K562 (cell line): ENCODE results near the gene DENND4C. TPM values are rescaled to one million over a fixed set of nuclear protein-coding genes. Genes with fewer than 3 reads are reported as not detected.
A peak's percentile ranks its signal among the peaks of the same experiment; 100 is the strongest.

Source experiments
- CBX8 ChIP-seq: fragments of 200-600 bp; sonication (generic); IDR thresholded peaks from 2 replicates; pipeline ENCODE4 v1.6.1; 2012; ENCODE audit warnings: borderline replicate concordance, mixed run types, low read depth, mild to moderate bottlenecking, moderate library complexity, mixed read lengths, low read length, control low read depth, inconsistent platforms; ENCODE audit not compliant: poor library complexity, severe bottlenecking; ENCODE audit errors: extremely low read depth
- CCNT2 ChIP-seq: IDR thresholded peaks from 2 replicates; pipeline ENCODE4 v1.6.1; 2011; ENCODE audit warnings: borderline replicate concordance, low read depth, mild to moderate bottlenecking, moderate library complexity, mixed read lengths, low read length; ENCODE audit not compliant: insufficient read length; ENCODE audit errors: extremely low read depth
- EP400 ChIP-seq: fragments of 450-650 bp; IDR thresholded peaks from 2 replicates; pipeline ENCODE4 v1.6.1; 2017; ENCODE audit warnings: antibody characterized with exemption, mild to moderate bottlenecking, moderate library complexity
- FOXK1 ChIP-seq: sonication (generic); formaldehyde crosslinking; IDR thresholded peaks from 2 replicates; pipeline ENCODE4 v1.8.0; 2022; ENCODE audit warnings: missing genetic modification reagents, mild to moderate bottlenecking, borderline replicate concordance
- FOXO4 ChIP-seq: fragments of 450-650 bp; formaldehyde crosslinking; IDR thresholded peaks from 2 replicates; pipeline ENCODE4 v1.4.0; 2020; ENCODE audit warnings: mild to moderate bottlenecking, moderate library complexity
- GTF2E2 ChIP-seq: fragments of 200-800 bp; sonication (Bioruptor generic); IDR thresholded peaks from 2 replicates; pipeline ENCODE4 v1.6.1; 2016; ENCODE audit warnings: missing genetic modification characterization, missing compliant biosample characterization
- KAT8 ChIP-seq: fragments of 450-650 bp; IDR thresholded peaks from 2 replicates; pipeline ENCODE4 v1.6.1; 2016; ENCODE audit warnings: low read depth, mild to moderate bottlenecking
- MBD2 ChIP-seq: sonication (generic); IDR thresholded peaks from 2 replicates; pipeline ENCODE4 v1.6.1; 2016; ENCODE audit warnings: low read depth, borderline replicate concordance
- PKNOX1 ChIP-seq: fragments of 450-650 bp; IDR thresholded peaks from 2 replicates; pipeline ENCODE4 v1.6.1; 2016
- SETDB1 ChIP-seq: IDR thresholded peaks from one replicate; pipeline ENCODE4 v1.6.1; 2012; ENCODE audit warnings: low read length, control low read depth, inconsistent platforms
- SMAD2 ChIP-seq: fragments of 150-350 bp; IDR thresholded peaks from 2 replicates; pipeline ENCODE4 v1.6.1; 2014; ENCODE audit warnings: low read depth, mild to moderate bottlenecking, low read length
- WHSC1 ChIP-seq: IDR thresholded peaks from one replicate; pipeline ENCODE4 v1.6.1; 2012; ENCODE audit warnings: low read length, control low read depth, inconsistent platforms
- ZBTB7A ChIP-seq: IDR thresholded peaks from 2 replicates; pipeline ENCODE4 v1.6.1; 2011; ENCODE audit warnings: low read depth, mild to moderate bottlenecking, low read length, moderate library complexity, borderline replicate concordance; ENCODE audit not compliant: control insufficient read depth
- ZC3H4 ChIP-seq: sonication (generic); formaldehyde crosslinking; IDR thresholded peaks from 2 replicates; pipeline ENCODE4 v1.9.0; 2021; ENCODE audit warnings: missing genetic modification reagents, borderline replicate concordance
- polyA plus RNA-seq, 8 experiments: library from polyadenylated mRNA; depleted of rRNA in 4 of 8; stranded (reverse) in 5 of 8; unstranded in 3 of 8; fragments of >200 nt; fragmentation: Nextera tagmentation in 2 of 8; fragmentation: Illumina TruSeq in 1 of 8; extraction: Ambion mirVana in 2 of 8; extraction: Trizol in 1 of 8; gene quantifications; 2 replicates each; pipeline versions ENCODE4 v1.2.1 to v1.2.3, GENCODE V29; 2011 to 2014; ENCODE audit warnings: inconsistent platforms in 1 of 8, missing spikeins in 1 of 8
- total RNA-seq, 7 experiments: library from RNA; depleted of rRNA in 6 of 7; stranded (reverse); fragments of >200 nt in 6 of 7; fragmentation: Illumina TruSeq in 2 of 7; extraction: Trizol in 2 of 7; gene quantifications; 2 replicates each; pipeline versions ENCODE4 v1.2.1 to v1.2.3, GENCODE V29; 2011 to 2021; ENCODE audit warnings: low replicate concordance in 1 of 7
- TF ChIP-seq, protein P1 (sequence below): conservative IDR thresholded peaks from 2 replicates; pipeline ENCODE4 v1.6.1; 2011; ENCODE audit warnings: low read depth, mild to moderate bottlenecking, low read length; ENCODE audit not compliant: control insufficient read depth
- TF ChIP-seq, protein P2 (sequence below): fragments of 450-650 bp; IDR thresholded peaks from 2 replicates; pipeline ENCODE4 v1.6.1; 2018; ENCODE audit not compliant: partially characterized antibody
- TF ChIP-seq, protein P3 (sequence below): sonication (generic); formaldehyde crosslinking; IDR thresholded peaks from 2 replicates; pipeline ENCODE4 v1.8.1; 2023; ENCODE audit warnings: mild to moderate bottlenecking, missing genetic modification reagents

The DENND4C gene
- total and polyA plus RNA-seq, 9 of the 15 experiments (the other 6 are each of a cell fraction or from before 2014, with no cell fraction given), result 4.8 to 31.8 (median 13.9) TPM

GRCh38 chr9:19408693-19409400 is 178.4 kb downstream of the DENND4C start, which contains the start of gene ACER2 (continued):
- no peak for TF ChIP-seq FOXK1 (CRISPR knock-in tag)
- TF ChIP-seq KAT8, result no peak
- no peak for TF ChIP-seq FOXO4 (CRISPR knock-in tag)
- TF ChIP-seq ZC3H4 (CRISPR knock-in tag), result no peak
- TF ChIP-seq SMAD2, result no peak
- peak; percentile 69 for TF ChIP-seq EP400
- TF ChIP-seq, protein P1, sequence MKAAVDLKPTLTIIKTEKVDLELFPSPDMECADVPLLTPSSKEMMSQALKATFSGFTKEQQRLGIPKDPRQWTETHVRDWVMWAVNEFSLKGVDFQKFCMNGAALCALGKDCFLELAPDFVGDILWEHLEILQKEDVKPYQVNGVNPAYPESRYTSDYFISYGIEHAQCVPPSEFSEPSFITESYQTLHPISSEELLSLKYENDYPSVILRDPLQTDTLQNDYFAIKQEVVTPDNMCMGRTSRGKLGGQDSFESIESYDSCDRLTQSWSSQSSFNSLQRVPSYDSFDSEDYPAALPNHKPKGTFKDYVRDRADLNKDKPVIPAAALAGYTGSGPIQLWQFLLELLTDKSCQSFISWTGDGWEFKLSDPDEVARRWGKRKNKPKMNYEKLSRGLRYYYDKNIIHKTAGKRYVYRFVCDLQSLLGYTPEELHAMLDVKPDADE, result peak; percentile 48; the same call in 1 of the 2 replicates
- TF ChIP-seq CCNT2, result peak; percentile 62
- TF ChIP-seq MBD2, result peak; percentile 55; the same call in 1 of the 2 replicates
- TF ChIP-seq ZBTB7A, result peak; percentile 90
- no peak for TF ChIP-seq PKNOX1
- TF ChIP-seq CBX8, result no peak
- no peak for TF ChIP-seq WHSC1
- TF ChIP-seq, protein P2, sequence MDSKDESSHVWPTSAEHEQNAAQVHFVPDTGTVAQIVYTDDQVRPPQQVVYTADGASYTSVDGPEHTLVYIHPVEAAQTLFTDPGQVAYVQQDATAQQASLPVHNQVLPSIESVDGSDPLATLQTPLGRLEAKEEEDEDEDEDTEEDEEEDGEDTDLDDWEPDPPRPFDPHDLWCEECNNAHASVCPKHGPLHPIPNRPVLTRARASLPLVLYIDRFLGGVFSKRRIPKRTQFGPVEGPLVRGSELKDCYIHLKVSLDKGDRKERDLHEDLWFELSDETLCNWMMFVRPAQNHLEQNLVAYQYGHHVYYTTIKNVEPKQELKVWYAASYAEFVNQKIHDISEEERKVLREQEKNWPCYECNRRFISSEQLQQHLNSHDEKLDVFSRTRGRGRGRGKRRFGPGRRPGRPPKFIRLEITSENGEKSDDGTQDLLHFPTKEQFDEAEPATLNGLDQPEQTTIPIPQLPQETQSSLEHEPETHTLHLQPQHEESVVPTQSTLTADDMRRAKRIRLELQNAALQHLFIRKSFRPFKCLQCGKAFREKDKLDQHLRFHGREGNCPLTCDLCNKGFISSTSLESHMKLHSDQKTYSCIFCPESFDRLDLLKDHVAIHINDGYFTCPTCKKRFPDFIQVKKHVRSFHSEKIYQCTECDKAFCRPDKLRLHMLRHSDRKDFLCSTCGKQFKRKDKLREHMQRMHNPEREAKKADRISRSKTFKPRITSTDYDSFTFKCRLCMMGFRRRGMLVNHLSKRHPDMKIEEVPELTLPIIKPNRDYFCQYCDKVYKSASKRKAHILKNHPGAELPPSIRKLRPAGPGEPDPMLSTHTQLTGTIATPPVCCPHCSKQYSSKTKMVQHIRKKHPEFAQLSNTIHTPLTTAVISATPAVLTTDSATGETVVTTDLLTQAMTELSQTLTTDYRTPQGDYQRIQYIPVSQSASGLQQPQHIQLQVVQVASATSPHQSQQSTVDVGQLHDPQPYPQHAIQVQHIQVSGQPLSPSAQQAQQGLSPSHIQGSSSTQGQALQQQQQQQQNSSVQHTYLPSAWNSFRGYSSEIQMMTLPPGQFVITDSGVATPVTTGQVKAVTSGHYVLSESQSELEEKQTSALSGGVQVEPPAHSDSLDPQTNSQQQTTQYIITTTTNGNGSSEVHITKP, result no peak
- TF ChIP-seq, protein P3, sequence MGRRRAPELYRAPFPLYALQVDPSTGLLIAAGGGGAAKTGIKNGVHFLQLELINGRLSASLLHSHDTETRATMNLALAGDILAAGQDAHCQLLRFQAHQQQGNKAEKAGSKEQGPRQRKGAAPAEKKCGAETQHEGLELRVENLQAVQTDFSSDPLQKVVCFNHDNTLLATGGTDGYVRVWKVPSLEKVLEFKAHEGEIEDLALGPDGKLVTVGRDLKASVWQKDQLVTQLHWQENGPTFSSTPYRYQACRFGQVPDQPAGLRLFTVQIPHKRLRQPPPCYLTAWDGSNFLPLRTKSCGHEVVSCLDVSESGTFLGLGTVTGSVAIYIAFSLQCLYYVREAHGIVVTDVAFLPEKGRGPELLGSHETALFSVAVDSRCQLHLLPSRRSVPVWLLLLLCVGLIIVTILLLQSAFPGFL (CRISPR knock-in tag), result no peak
- no peak for TF ChIP-seq GTF2E2
- TF ChIP-seq SETDB1, result no peak
